ENCODE data around the gene CKAP4. TPM values are rescaled to one million over a fixed set of nuclear protein-coding genes. Genes with fewer than 3 reads are reported as not detected.

CKAP4 gene
- total and polyA plus RNA-seq, 2 of the 13 experiments (the other 11 are each of a cell fraction or from before 2014, with no cell fraction given) = 39.2 to 70.2 TPM

GRCh38 chr12:106195621-106196027, 52.2 kb downstream of the CKAP4 start (continued):
- peak; percentile 42; the same call in 1 of the 2 replicates for TF ChIP-seq ZNF281 (CRISPR knock-in tag; IDR thresholded peaks at IDR 0.05; ENCODE audit: borderline replicate concordance)
- no peak for TF ChIP-seq ZBTB42 (CRISPR knock-in tag; IDR thresholded peaks at IDR 0.05)
- no peak for TF ChIP-seq NFKB2 (CRISPR knock-in tag; IDR thresholded peaks at IDR 0.05; ENCODE audit: borderline replicate concordance)
- peak; percentile 59; the same call in 1 of the 2 replicates for TF ChIP-seq ZNF761 (CRISPR knock-in tag; conservative IDR thresholded peaks at IDR 0.05)
- no peak for TF ChIP-seq MEIS2 (CRISPR knock-in tag; IDR thresholded peaks at IDR 0.05)
- TF ChIP-seq RFXAP (CRISPR knock-in tag; IDR thresholded peaks at IDR 0.05; ENCODE audit: borderline replicate concordance) = no peak
- peak; percentile 67; the same call in 1 of the 2 replicates for TF ChIP-seq TBX2 (CRISPR knock-in tag; IDR thresholded peaks at IDR 0.05; ENCODE audit: borderline replicate concordance)
- TF ChIP-seq, protein P1, sequence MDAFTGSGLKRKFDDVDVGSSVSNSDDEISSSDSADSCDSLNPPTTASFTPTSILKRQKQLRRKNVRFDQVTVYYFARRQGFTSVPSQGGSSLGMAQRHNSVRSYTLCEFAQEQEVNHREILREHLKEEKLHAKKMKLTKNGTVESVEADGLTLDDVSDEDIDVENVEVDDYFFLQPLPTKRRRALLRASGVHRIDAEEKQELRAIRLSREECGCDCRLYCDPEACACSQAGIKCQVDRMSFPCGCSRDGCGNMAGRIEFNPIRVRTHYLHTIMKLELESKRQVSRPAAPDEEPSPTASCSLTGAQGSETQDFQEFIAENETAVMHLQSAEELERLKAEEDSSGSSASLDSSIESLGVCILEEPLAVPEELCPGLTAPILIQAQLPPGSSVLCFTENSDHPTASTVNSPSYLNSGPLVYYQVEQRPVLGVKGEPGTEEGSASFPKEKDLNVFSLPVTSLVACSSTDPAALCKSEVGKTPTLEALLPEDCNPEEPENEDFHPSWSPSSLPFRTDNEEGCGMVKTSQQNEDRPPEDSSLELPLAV (CRISPR knock-in tag; conservative IDR thresholded peaks at IDR 0.05; ENCODE audit: low read depth) = no peak
- no peak for TF ChIP-seq PCBP2 (optimal IDR thresholded peaks at IDR 0.05; ENCODE audit: low read depth, low read length, poor library complexity, severe bottlenecking)
- no peak for TF ChIP-seq NCOA5 (CRISPR knock-in tag; IDR thresholded peaks at IDR 0.05)
- no peak for TF ChIP-seq ZNF432 (CRISPR knock-in tag; IDR thresholded peaks at IDR 0.05; ENCODE audit: borderline replicate concordance)
- no peak for TF ChIP-seq ZNF501 (CRISPR knock-in tag; IDR thresholded peaks at IDR 0.05)
- TF ChIP-seq RBAK (CRISPR knock-in tag; IDR thresholded peaks at IDR 0.05) = no peak
- no peak; the same call in 1 of the 2 replicates for TF ChIP-seq ZGPAT (CRISPR knock-in tag; IDR thresholded peaks at IDR 0.05)
- no peak for TF ChIP-seq ZNF451 (CRISPR knock-in tag; IDR thresholded peaks at IDR 0.05)
- TF ChIP-seq ZNF775 (CRISPR knock-in tag; IDR thresholded peaks at IDR 0.05; ENCODE audit: borderline replicate concordance) = no peak
- TF ChIP-seq MTA1 (CRISPR knock-in tag; IDR thresholded peaks at IDR 0.05; ENCODE audit: borderline replicate concordance) = peak; percentile 84
- TF ChIP-seq TOE1 (CRISPR knock-in tag; IDR thresholded peaks at IDR 0.05) = no peak
- no peak for TF ChIP-seq ZNF569 (CRISPR knock-in tag; IDR thresholded peaks at IDR 0.05; ENCODE audit: borderline replicate concordance)
- no peak for TF ChIP-seq ZBTB37 (CRISPR knock-in tag; IDR thresholded peaks at IDR 0.05)
- TF ChIP-seq HNRNPLL (IDR thresholded peaks at IDR 0.05; ENCODE audit: low read depth, low read length, poor library complexity, severe bottlenecking) = no peak
- TF ChIP-seq CC2D1A (CRISPR knock-in tag; IDR thresholded peaks at IDR 0.05) = no peak
- no peak for TF ChIP-seq ZNF430 (CRISPR knock-in tag; IDR thresholded peaks at IDR 0.05)
- no peak for TF ChIP-seq CHCHD3 (CRISPR knock-in tag; IDR thresholded peaks at IDR 0.05)
- no peak for TF ChIP-seq CENPX (CRISPR knock-in tag; IDR thresholded peaks at IDR 0.05)

Measured in HepG2 (cell line).